Measurements from ENCODE around the gene RNF26.

RNF26 gene

GRCh38 chr11:119355091-119355843 lies 20.9 kb downstream of the RNF26 start:
- no peak for DNase-seq (ENCODE audit: low read depth in 2 of 2)

- peak; percentile 66 to 70 for DNase-seq (ENCODE audit: low read depth in 2 of 2)
Measured at GRCh38 chr11:119356349-119357031, 22.2 kb downstream of the RNF26 start.

- no peak for DNase-seq (ENCODE audit: low read depth in 2 of 2)
Measured at GRCh38 chr11:119357074-119357473, 22.7 kb downstream of the RNF26 start.

GRCh38 chr11:119359365-119360214 lies 25.3 kb downstream of the RNF26 start:
- no peak for DNase-seq (ENCODE audit: low read depth in 2 of 2)

GRCh38 chr11:119361056-119361787 lies 26.9 kb downstream of the RNF26 start:
- DNase-seq (ENCODE audit: low read depth in 2 of 2) = peak; percentile 49 to 64

- no peak for DNase-seq (ENCODE audit: low read depth in 2 of 2)
Measured at GRCh38 chr11:119361941-119362725, 27.8 kb downstream of the RNF26 start.

- no peak for DNase-seq (ENCODE audit: low read depth in 2 of 2)
Measured at GRCh38 chr11:119362741-119363080, 28.4 kb downstream of the RNF26 start.

GRCh38 chr11:119363081-119363850 lies 28.9 kb downstream of the RNF26 start:
- DNase-seq (ENCODE audit: low read depth in 2 of 2) = no peak

- peak in 1 of 2 donors; percentile 46 for DNase-seq (ENCODE audit: low read depth in 2 of 2)
Measured at GRCh38 chr11:119363851-119364590, 29.7 kb downstream of the RNF26 start.

GRCh38 chr11:119365071-119365591 lies 30.8 kb downstream of the RNF26 start:
- no peak for DNase-seq (ENCODE audit: low read depth in 2 of 2)

GRCh38 chr11:119366690-119367620 lies 32.6 kb downstream of the RNF26 start:
- DNase-seq (ENCODE audit: low read depth in 2 of 2) = no peak

- no peak for DNase-seq (ENCODE audit: low read depth in 2 of 2)
Measured at GRCh38 chr11:119367661-119368120, 33.4 kb downstream of the RNF26 start.

- no peak for DNase-seq (ENCODE audit: low read depth in 2 of 2)
Measured at GRCh38 chr11:119368121-119369034, 34.1 kb downstream of the RNF26 start.

GRCh38 chr11:119369132-119369925 lies 35.0 kb downstream of the RNF26 start:
- no peak for DNase-seq (ENCODE audit: low read depth in 2 of 2)

GRCh38 chr11:119370486-119371046 lies 36.2 kb downstream of the RNF26 start:
- DNase-seq (ENCODE audit: low read depth in 2 of 2) = no peak

All from stimulated activated CD4-positive, alpha-beta T cell treated with anti-CD3 and anti-CD28 coated beads, Interleukin-4, amount 100 ng/mL, for 48 hours (primary cell).